ENCODE measurements around the gene CTNNAL1.
"Not testable (repeated sequence)": the region's sequence is repeated elsewhere in the genome, so short reads cannot be mapped to it uniquely, and the experiment has no call there.

The CTNNAL1 gene

GRCh38 chr9:108903420-108904103 is 109.7 kb downstream of the CTNNAL1 start:
- TF ChIP-seq CTCF (IDR thresholded peaks at IDR 0.05; ENCODE audit: borderline replicate concordance, insufficient read depth, low read depth, low read length) = no peak
- no peak overlapping the region for H3K4me3 ChIP-seq (ENCODE audit: low read depth, low read length)

GRCh38 chr9:108900176-108900575 is 113.1 kb downstream of the CTNNAL1 start:
- H3K4me3 ChIP-seq (ENCODE audit: low read depth, low read length) = no peak overlapping the region
- no peak for TF ChIP-seq CTCF (IDR thresholded peaks at IDR 0.05; ENCODE audit: borderline replicate concordance, insufficient read depth, low read depth, low read length)

GRCh38 chr9:108899023-108899695 is 114.1 kb downstream of the CTNNAL1 start:
- H3K4me3 ChIP-seq (ENCODE audit: low read depth, low read length) = not testable (repeated sequence)

- no peak overlapping the region for H3K4me3 ChIP-seq (ENCODE audit: low read depth, low read length)
- no peak for TF ChIP-seq CTCF (IDR thresholded peaks at IDR 0.05; ENCODE audit: borderline replicate concordance, insufficient read depth, low read depth, low read length)
These were observed 115.8 kb downstream of the CTNNAL1 start for GRCh38 chr9:108897324-108898096.

- no peak for TF ChIP-seq CTCF (IDR thresholded peaks at IDR 0.05; ENCODE audit: borderline replicate concordance, insufficient read depth, low read depth, low read length)
- H3K4me3 ChIP-seq (ENCODE audit: low read depth, low read length) = no peak overlapping the region
These were observed 118.9 kb downstream of the CTNNAL1 start for GRCh38 chr9:108894225-108894997.

Measured in GM12875 (cell line).